ENCODE data around the gene HNF4A. TPM values are rescaled to one million over a fixed set of nuclear protein-coding genes. Genes with fewer than 3 reads are reported as not detected.

HNF4A gene
- total RNA-seq, 6 experiments from 2014 or later, result 101 to 255 (median 157) TPM

GRCh38 chr20:44328428-44328827 lies 27.1 kb upstream of the HNF4A start:
- H3K4me1 ChIP-seq, result peaks cover 0 to 4% (median 0%) of the 10 kb centered on the region in 4 donors
- intact Hi-C loops (cut with DNase I), result no loop called here
- H3K4me3 ChIP-seq, result no peak overlapping the region
- no peak for ATAC-seq
- WGBS (ENCODE audit: insufficient coverage, low coverage, low lambda C conversion rate, missing lambda C conversion rate), result 62% methylated on average over 4 of the region's 4 CpGs
- no peaks in the 10 kb centered on the region for H3K27me3 ChIP-seq
- no peak for TF ChIP-seq CTCF (IDR thresholded peaks at IDR 0.05)
- TF ChIP-seq POLR2A (IDR thresholded peaks at IDR 0.05), result no peak
- H3K27ac ChIP-seq, result no peak overlapping the region
- DNase-seq, result no peak
- H3K9me3 ChIP-seq, result no peaks in the 10 kb centered on the region
- H3K36me3 ChIP-seq, result no peaks in the 10 kb centered on the region

GRCh38 chr20:44331201-44331600 lies 24.3 kb upstream of the HNF4A start:
- H3K9me3 ChIP-seq, result no peaks in the 10 kb centered on the region
- DNase-seq, result no peak
- H3K27me3 ChIP-seq, result no peaks in the 10 kb centered on the region
- no peak overlapping the region for H3K4me3 ChIP-seq
- no peak overlapping the region for H3K27ac ChIP-seq
- no peaks in the 10 kb centered on the region for H3K36me3 ChIP-seq
- H3K4me1 ChIP-seq, result peaks cover 0 to 4% (median 0%) of the 10 kb centered on the region in 4 donors
- no peak for ATAC-seq
- intact Hi-C loops (cut with DNase I), result no loop called here
- TF ChIP-seq CTCF (IDR thresholded peaks at IDR 0.05) (no peak), POLR2A (IDR thresholded peaks at IDR 0.05) (no peak)
- WGBS (ENCODE audit: insufficient coverage, low coverage, low lambda C conversion rate, missing lambda C conversion rate), result no CpG with 5 or more reads among the region's 2 CpGs

DNA sequence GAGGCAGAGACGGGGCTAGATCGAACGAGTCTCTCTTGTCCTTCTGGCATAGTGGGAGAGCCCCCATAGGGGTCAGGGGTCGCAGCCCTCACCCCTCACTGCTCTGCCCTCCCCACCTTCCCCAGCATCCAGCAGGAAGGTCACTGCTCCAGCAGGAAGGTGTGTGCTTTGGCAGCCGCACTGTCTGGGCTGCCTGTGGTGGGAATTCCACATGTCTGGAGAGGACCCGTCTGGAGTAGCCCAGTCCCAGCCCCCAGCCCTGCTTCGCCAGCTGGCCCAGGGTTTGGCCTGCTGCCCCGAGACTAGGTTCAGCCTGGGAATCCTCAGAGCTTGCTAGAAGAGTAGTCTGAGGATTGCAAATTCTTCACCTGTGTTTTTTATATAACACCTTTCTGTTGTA lies 21.2 kb upstream of the HNF4A start:
- Histone ChIP-seq H3K36me3 (no peaks in the 10 kb centered on the region), H3K27me3 (no peaks in the 10 kb centered on the region), H3K9me3 (no peaks in the 10 kb centered on the region), H3K4me3 (no peak overlapping the region), H3K4me1 (no peaks in the 10 kb centered on the region), H3K27ac (no peak overlapping the region)
- intact Hi-C loops (cut with DNase I), result no loop called here
- TF ChIP-seq POLR2A (IDR thresholded peaks at IDR 0.05) (no peak), CTCF (IDR thresholded peaks at IDR 0.05) (no peak)
- WGBS (ENCODE audit: insufficient coverage, low coverage, low lambda C conversion rate, missing lambda C conversion rate), result 0% methylated on average over 2 of the region's 8 CpGs
- ATAC-seq, result no peak
- no peak for DNase-seq

DNA sequence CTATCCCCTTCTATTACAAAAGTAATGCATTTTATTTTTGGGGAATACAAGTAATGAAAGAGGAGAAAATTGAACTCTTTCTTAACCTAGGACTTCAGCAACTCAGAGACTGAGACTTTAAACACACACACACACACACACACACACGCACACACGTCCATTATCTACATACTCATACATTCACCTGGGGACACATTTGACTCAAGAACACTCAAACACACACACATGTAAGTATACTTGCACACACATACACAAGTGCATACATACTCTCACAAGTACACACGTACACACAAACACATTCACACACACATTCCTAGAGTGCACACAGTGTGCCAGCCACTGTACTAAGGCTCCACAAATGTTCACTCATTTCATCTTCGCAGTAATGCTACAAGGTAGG lies 20.8 kb upstream of the HNF4A start:
- H3K27me3 ChIP-seq, result no peaks in the 10 kb centered on the region
- H3K36me3 ChIP-seq, result no peaks in the 10 kb centered on the region
- WGBS (ENCODE audit: insufficient coverage, low coverage, low lambda C conversion rate, missing lambda C conversion rate), result 94% methylated on average over 4 of the region's 4 CpGs
- no peaks in the 10 kb centered on the region for H3K9me3 ChIP-seq
- DNase-seq (no peak), ATAC-seq (no peak)
- no peaks in the 10 kb centered on the region for H3K4me1 ChIP-seq
- TF ChIP-seq POLR2A (IDR thresholded peaks at IDR 0.05), result no peak
- no peak for TF ChIP-seq CTCF (IDR thresholded peaks at IDR 0.05)
- no peak overlapping the region for H3K4me3 ChIP-seq
- intact Hi-C loops (cut with DNase I), result no loop called here
- H3K27ac ChIP-seq, result no peak overlapping the region

GRCh38 chr20:44335675-44336074 lies 19.8 kb upstream of the HNF4A start:
- H3K4me1 ChIP-seq, result no peaks in the 10 kb centered on the region
- DNase-seq (no peak), ATAC-seq (no peak)
- intact Hi-C loops (cut with DNase I), result no loop called here
- H3K4me3 ChIP-seq, result no peak overlapping the region
- no peak overlapping the region for H3K27ac ChIP-seq
- no peaks in the 10 kb centered on the region for H3K27me3 ChIP-seq
- H3K9me3 ChIP-seq, result no peaks in the 10 kb centered on the region
- TF ChIP-seq POLR2A (IDR thresholded peaks at IDR 0.05), result no peak
- TF ChIP-seq CTCF (IDR thresholded peaks at IDR 0.05), result no peak
- H3K36me3 ChIP-seq, result no peaks in the 10 kb centered on the region
- WGBS (ENCODE audit: insufficient coverage, low coverage, low lambda C conversion rate, missing lambda C conversion rate), result 65% methylated on average over 2 of the region's 2 CpGs
